WTC11 (cell line): Measurements from ENCODE around the gene ZNF485.

Experiments
- CREB1 ChIP-seq: sonication (generic); formaldehyde crosslinking; IDR thresholded peaks from 2 replicates; pipeline ENCODE4 v1.8.0; 2023; ENCODE audit warnings: mild to moderate bottlenecking, missing genetic modification reagents
- CTCF ChIP-seq: fragments of 200-600 bp; IDR thresholded peaks from 2 replicates; pipeline ENCODE4 v1.8.0; 2022; ENCODE audit warnings: antibody characterized with exemption
- ELF4 ChIP-seq: sonication (generic); formaldehyde crosslinking; IDR thresholded peaks from 2 replicates; pipeline ENCODE4 v1.8.1; 2022; ENCODE audit warnings: low read depth, mild to moderate bottlenecking, moderate library complexity, missing genetic modification reagents
- FOXJ3 ChIP-seq: sonication (generic); formaldehyde crosslinking; IDR thresholded peaks from 2 replicates; pipeline ENCODE4 v1.9.0; 2021; ENCODE audit warnings: missing genetic modification reagents, mild to moderate bottlenecking, borderline replicate concordance
- FOXK1 ChIP-seq: sonication (generic); formaldehyde crosslinking; IDR thresholded peaks from 2 replicates; pipeline ENCODE4 v1.8.0; 2022; ENCODE audit warnings: mild to moderate bottlenecking, moderate library complexity, missing genetic modification reagents
- HMGXB4 ChIP-seq: sonication (generic); formaldehyde crosslinking; IDR thresholded peaks from 2 replicates; pipeline ENCODE4 v1.8.1; 2023; ENCODE audit warnings: mild to moderate bottlenecking, moderate library complexity, missing genetic modification reagents
- JAZF1 ChIP-seq: fragments of 250-450 bp; sonication (Bioruptor Pico); IDR thresholded peaks from 2 replicates; pipeline ENCODE4 v1.9.0; 2021; ENCODE audit warnings: moderate library complexity, mild to moderate bottlenecking, inconsistent platforms
- RELA ChIP-seq: sonication (generic); formaldehyde crosslinking; IDR thresholded peaks from 2 replicates; pipeline ENCODE4 v1.8.1; 2022; ENCODE audit warnings: missing genetic modification reagents, mild to moderate bottlenecking, borderline replicate concordance
- SP1 ChIP-seq: sonication (generic); formaldehyde crosslinking; conservative IDR thresholded peaks from 2 replicates; pipeline ENCODE4 v1.8.1; 2022; ENCODE audit warnings: missing genetic modification reagents
- TCF7 ChIP-seq: sonication (generic); formaldehyde crosslinking; IDR thresholded peaks from 2 replicates; pipeline ENCODE4 v1.8.0; 2022; ENCODE audit warnings: mild to moderate bottlenecking, low read depth, missing genetic modification reagents, moderate library complexity
- USF1 ChIP-seq: sonication (generic); formaldehyde crosslinking; IDR thresholded peaks from 2 replicates; pipeline ENCODE4 v1.8.0; 2022; ENCODE audit warnings: mild to moderate bottlenecking, missing genetic modification reagents
- ZNF121 ChIP-seq: sonication (generic); formaldehyde crosslinking; IDR thresholded peaks from 2 replicates; pipeline ENCODE4 v1.8.0; 2023; ENCODE audit warnings: missing genetic modification reagents
- TF ChIP-seq, protein P1 (sequence below): sonication (generic); formaldehyde crosslinking; IDR thresholded peaks from 2 replicates; pipeline ENCODE4 v1.8.1; 2022; ENCODE audit warnings: low read depth, missing genetic modification reagents, borderline replicate concordance
- TF ChIP-seq, protein P2 (sequence below): sonication (generic); formaldehyde crosslinking; IDR thresholded peaks from 2 replicates; pipeline ENCODE4 v1.8.1; 2023; ENCODE audit warnings: mild to moderate bottlenecking, missing genetic modification reagents, moderate library complexity

- TF ChIP-seq, protein P1, sequence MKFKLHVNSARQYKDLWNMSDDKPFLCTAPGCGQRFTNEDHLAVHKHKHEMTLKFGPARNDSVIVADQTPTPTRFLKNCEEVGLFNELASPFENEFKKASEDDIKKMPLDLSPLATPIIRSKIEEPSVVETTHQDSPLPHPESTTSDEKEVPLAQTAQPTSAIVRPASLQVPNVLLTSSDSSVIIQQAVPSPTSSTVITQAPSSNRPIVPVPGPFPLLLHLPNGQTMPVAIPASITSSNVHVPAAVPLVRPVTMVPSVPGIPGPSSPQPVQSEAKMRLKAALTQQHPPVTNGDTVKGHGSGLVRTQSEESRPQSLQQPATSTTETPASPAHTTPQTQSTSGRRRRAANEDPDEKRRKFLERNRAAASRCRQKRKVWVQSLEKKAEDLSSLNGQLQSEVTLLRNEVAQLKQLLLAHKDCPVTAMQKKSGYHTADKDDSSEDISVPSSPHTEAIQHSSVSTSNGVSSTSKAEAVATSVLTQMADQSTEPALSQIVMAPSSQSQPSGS (CRISPR knock-in tag): no peak
- TF ChIP-seq FOXJ3 (CRISPR knock-in tag) (no peak), CTCF (no peak), ZNF121 (CRISPR knock-in tag) (no peak), JAZF1 (CRISPR knock-in tag) (no peak), TCF7 (CRISPR knock-in tag) (no peak), ELF4 (CRISPR knock-in tag) (no peak), USF1 (no peak), CREB1 (CRISPR knock-in tag) (no peak), RELA (CRISPR knock-in tag) (no peak), FOXK1 (no peak), HMGXB4 (CRISPR knock-in tag) (no peak), SP1 (CRISPR knock-in tag) (no peak)
- TF ChIP-seq, protein P2, sequence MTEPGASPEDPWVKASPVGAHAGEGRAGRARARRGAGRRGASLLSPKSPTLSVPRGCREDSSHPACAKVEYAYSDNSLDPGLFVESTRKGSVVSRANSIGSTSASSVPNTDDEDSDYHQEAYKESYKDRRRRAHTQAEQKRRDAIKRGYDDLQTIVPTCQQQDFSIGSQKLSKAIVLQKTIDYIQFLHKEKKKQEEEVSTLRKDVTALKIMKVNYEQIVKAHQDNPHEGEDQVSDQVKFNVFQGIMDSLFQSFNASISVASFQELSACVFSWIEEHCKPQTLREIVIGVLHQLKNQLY: no peak
These were observed 10.4 kb upstream of the ZNF485 start for GRCh38 chr10:43595739-43596298.
